ENCODE data around the gene AXIN1.
"Not testable (repeated sequence)": the region's sequence is repeated elsewhere in the genome, so short reads cannot be mapped to it uniquely, and the experiment has no call there.

Gene AXIN1

DNA sequence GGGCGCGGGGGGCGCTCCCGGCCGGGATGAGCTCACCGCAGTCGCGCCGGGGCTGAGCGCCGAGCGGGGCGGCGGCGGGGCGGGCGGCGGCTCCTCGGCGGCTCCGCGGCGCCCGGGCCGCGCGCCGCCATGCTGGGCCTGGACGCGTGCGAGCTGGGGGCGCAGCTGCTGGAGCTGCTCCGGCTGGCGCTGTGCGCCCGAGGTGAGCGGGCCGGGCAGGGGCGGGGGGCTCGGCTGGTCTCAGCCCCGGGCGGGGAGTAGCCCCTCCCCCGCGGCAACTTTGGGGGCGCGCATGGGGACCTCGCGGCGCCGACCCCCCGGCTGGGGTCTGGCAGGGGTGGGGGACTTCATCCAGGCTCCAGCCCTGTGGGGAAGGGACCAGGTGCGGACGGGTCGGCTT, 72.0 kb downstream of the AXIN1 start, which contains the start of gene ARHGDIG:
Gene ARHGDIG (plus strand): TSS at position 40 of the 400 bp plus-strand sequence. CDS start 90 bp downstream, at position 130.
- DNase-seq: no peak

- no peak for DNase-seq
Observed at GRCh38 chr16:280005-280460, 72.5 kb downstream of the AXIN1 start.

- no peak for DNase-seq
Observed at GRCh38 chr16:279531-279930, 73.0 kb downstream of the AXIN1 start.

DNA sequence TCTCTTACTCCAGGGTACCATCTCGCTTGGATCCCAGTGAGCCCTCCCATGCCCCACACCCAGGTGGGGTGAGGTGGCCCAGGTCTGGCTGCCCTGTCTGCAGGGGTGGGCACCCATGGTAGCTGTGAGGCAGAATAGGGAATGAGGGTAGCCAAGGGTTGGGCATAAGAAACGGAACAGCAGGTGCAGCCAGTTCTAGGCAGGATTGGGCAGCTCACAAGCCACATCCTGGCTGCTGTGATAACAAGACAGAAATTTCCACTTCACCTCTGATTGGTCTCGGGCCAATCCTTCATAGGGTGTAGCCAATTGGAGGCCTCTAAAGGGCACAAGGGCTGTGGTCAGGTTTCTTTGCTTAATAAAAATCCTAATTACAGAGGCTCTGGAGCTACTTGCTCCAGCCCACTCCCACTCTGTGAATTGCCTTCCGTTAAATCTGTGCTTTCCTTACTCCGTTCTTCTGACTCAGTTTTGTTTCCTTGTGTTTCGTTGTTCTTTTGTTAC, 73.6 kb downstream of the AXIN1 start:
- DNase-seq: no peak

DNA sequence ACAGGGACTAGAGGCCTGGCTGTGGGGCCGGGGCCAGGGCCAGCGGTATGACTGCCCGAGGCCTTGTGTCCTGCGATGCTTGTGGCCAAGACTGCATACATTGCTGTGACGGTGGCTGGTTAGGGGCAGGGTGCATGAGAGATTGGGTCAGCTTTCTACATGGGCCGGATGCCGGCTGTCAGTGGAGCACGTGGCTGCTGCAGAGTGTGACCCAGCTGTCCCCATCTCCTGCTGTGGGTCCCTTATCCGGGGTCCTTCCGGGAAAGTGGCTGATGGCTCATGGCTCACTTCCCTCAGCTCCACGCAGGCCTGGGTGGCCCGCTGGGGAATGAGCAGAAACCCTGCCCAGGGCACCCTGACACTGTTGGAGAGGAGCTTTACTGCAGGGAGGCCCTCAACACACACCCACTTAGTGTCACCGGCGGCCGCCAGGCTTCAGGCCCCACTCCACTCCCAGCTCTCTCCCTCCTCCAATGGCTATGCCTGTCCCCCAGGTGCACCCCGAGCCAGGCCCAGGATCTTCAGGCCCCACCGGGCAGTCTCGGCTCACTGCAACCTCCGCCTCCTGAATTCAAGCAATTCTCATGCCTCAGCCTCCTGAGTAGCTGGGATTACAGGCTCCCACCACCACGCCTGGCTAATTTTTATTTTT, 76.0 kb downstream of the AXIN1 start:
- no peak for DNase-seq

DNA sequence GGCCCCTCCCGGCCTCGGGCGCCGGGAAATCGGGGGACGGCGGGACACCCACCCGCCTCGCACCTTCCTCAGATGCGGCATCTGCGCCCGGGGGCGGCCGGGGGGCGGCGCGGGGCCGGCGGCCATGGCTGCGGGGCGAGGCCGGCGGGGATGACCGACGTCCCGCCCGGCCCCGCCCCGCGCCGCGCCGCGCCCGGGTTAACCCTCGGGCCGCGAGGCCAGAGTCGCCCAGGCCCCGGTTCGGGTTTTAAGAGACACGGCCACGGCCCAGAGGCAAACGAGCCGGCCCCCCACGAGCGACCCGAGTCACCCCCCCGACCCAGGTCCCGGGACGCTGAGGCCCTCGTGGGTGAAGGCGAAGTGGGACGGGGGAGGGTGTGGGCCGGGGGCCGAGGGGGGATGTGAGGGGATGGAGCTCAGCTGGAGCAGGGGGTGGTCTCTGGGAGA, 76.7 kb downstream of the AXIN1 start, which contains the start of gene RGS11:
Gene RGS11 (minus strand): TSS at position 159 of the 447 bp plus-strand sequence. CDS start 33 bp downstream, at position 126.
- DNase-seq: no peak

DNA sequence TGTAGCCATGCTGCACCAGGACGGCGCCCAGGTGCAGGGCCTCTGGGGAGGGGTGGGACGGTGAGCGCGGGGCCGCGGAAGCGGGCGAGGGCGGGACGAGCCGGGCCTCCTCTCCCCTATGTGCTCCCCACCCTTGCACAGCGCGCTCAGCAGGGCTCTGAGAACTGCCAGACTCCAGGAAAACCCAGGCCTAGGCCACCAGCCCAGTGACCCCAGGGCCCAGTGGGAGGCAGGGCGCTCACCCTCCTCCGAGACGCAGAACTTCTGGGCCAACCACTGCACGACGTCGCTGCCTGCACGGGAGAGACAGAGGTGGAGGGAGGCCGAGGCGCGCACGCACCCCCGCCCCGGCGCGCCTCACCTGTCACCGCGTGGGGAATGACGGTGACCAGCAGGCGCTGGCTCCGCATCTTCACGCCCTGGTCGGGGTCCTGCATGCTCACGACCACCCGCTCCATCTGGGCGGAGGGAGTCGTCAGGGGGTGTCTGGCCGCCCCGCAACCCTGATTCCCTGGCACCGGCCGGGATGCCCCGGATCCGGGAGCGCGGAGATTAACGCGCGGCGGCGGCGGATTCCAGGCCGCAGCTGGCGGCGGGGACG, 77.4 kb downstream of the AXIN1 start:
- no peak for DNase-seq

GRCh38 chr16:273547-274421, 78.7 kb downstream of the AXIN1 start:
- DNase-seq: no peak

GRCh38 chr16:272633-273546, 79.6 kb downstream of the AXIN1 start:
- no peak for DNase-seq

GRCh38 chr16:270381-271255, 81.9 kb downstream of the AXIN1 start:
- no peak for DNase-seq

- DNase-seq: no peak
Observed at GRCh38 chr16:269061-269796, 83.3 kb downstream of the AXIN1 start.

- DNase-seq: no peak
Observed at GRCh38 chr16:268141-269053, 84.1 kb downstream of the AXIN1 start.

DNA sequence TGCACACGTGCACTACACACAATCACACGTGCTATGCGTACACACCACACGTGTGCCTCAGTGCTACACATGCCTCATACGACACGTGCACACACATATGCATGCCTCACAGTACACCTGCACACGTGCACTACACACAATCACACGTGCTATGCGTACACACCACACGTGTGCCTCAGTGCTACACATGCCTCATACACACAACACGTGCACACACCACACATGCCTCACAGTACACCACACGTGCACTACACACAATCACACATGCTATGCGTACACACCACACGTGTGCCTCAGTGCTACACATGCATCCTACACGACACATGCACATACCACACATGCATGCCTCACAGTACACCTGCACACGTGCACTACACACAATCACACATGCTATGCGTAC, 85.0 kb downstream of the AXIN1 start:
- DNase-seq: not testable (repeated sequence)

DNA sequence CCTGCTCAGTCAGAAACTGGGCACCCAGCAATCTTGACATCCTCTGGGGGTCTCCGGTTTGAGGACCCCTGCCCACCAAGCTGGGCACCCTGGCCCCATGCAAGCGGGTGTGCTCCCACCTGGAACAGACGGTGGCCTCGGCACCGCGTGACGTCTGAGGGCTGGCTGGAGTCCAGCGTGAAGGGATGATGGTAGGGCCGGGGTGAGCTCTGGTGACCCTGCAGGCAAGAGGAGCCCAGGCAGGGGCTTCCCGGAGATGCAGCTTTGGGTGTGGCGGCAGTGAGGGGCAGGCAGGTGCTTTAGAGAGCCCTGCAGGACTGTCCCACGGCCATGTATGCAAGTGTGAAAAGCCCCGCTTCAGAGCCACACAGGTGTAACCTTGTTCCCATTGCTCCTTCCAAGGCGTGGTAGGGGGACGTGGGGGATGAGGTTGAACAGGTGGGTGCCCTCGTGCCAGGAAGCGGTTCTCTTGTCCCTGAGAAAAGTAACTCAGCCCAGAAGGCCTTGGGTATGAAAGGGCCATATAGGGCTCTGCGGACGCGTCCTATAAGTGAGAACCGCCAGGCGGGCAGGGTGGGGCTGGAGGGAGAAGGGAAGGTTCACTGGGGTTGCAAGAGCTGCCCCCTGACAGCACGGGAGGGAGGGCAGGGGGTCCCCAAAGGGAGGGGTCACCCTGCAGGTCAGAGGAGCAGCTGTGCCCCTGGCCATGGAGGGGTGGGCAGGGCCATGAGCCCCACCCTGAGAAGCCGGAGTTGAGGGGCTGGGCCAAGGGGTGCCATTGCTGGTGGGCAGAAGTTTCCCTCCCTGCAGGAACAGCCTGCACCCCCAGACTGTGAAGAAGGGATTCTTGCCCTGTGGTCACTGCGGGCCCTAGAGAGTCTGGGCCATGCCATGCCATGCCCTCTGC, 86.0 kb downstream of the AXIN1 start:
- no peak for DNase-seq

- DNase-seq: no peak
Observed at GRCh38 chr16:265711-266110, 86.8 kb downstream of the AXIN1 start.

- DNase-seq: no peak
Observed at GRCh38 chr16:265002-265529, 87.5 kb downstream of the AXIN1 start.

DNA sequence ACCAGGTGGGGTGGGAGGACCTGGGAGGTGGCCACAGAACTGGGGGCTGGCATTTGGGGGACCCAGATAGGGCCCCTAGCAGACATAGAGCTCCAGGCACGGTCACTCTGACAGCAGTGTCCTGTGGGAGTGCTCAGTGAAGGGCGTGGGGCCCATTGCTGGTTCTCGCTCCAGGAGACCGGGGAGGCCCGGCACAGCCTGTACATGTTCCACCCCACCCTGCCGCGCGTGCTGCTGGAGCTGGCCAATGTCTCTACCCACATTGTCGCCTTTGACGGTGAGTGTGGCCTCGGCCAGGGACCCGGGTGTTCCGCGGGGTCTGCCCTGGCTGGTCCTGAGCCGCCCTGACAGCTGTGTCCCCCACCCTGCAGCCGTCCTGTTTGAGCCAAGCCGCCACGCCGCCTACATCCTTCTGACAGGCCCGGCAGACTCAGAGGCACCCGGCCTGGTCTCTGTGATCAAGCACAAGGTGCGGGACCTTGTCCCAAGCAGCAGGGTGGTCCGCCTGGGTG, 88.0 kb downstream of the AXIN1 start:
- DNase-seq: no peak

DNA sequence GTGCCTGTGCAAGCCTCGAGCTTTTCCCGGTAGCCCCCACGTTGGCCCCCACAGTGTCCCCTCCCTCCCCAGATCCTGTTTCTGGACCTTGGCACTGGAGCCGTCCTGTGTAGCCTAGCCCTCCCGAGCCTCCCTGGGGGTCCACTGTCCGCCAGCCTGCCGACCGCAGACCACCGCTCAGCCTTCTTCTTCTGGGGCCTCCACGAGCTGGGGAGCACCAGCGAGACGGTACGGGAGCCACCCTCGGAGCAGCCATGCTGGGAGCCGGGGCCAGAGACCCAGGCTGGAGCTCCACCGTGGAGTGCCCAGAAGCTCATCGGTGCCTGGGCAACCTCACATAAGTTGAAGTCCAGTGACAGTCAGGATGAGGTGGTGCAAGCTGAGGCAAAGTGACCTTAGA, 88.6 kb downstream of the AXIN1 start:
- DNase-seq: no peak

Measured in activated naive CD4-positive, alpha-beta T cell (primary cell).